Neural cell (in vitro differentiated cells): ENCODE results near the gene CCDC63.

Experiments used
- EP300 ChIP-seq: fragments of 450-650 bp; conservative IDR thresholded peaks from 2 replicates; pipeline ENCODE4 v1.6.1; 2014; ENCODE audit warnings: antibody characterized with exemption, mild to moderate bottlenecking, moderate library complexity; ENCODE audit not compliant: poor library complexity, severe bottlenecking
- RAD21 ChIP-seq: fragments of 450-650 bp; conservative IDR thresholded peaks from 2 replicates; pipeline ENCODE4 v1.6.1; 2014; ENCODE audit warnings: antibody characterized with exemption, mild to moderate bottlenecking, moderate library complexity
- SMC3 ChIP-seq: fragments of 450-650 bp; conservative IDR thresholded peaks from 2 replicates; pipeline ENCODE4 v1.6.1; 2014; ENCODE audit warnings: antibody characterized with exemption, mild to moderate bottlenecking, moderate library complexity; ENCODE audit not compliant: poor library complexity
- TF ChIP-seq, protein P1 (sequence below): fragments of 450-650 bp; IDR thresholded peaks from 2 replicates; pipeline ENCODE4 v1.5.1; 2014; ENCODE audit warnings: antibody characterized with exemption, mild to moderate bottlenecking, moderate library complexity; ENCODE audit not compliant: poor library complexity, severe bottlenecking

DNA sequence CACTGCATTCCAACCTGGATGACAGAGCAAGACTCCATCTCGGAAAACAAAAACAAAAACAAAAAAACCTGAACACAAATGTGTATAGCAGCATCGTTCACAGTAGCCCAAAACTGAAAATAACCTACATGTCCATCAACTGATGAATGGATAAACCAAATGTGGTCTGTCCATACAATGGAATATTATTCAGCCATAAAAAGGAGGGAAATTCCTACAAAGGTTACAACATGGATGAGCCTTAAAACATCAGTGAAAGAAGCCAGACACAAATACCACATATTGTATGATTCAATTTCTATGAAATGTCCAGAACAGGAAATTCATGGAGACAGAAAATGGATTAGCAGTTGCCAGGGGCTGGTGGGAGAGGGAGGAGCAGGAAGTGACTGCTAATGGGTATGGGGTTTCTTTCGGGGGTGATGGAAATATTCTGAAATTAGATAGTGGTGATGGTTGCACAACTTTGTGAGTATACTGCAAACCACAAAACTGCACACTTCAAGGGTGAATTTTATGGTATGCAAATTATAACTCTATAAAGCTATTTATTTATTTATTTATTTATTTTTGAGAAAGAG is 69.6 kb downstream of the CCDC63 start:
- no peak for TF ChIP-seq RAD21
- TF ChIP-seq, protein P1, sequence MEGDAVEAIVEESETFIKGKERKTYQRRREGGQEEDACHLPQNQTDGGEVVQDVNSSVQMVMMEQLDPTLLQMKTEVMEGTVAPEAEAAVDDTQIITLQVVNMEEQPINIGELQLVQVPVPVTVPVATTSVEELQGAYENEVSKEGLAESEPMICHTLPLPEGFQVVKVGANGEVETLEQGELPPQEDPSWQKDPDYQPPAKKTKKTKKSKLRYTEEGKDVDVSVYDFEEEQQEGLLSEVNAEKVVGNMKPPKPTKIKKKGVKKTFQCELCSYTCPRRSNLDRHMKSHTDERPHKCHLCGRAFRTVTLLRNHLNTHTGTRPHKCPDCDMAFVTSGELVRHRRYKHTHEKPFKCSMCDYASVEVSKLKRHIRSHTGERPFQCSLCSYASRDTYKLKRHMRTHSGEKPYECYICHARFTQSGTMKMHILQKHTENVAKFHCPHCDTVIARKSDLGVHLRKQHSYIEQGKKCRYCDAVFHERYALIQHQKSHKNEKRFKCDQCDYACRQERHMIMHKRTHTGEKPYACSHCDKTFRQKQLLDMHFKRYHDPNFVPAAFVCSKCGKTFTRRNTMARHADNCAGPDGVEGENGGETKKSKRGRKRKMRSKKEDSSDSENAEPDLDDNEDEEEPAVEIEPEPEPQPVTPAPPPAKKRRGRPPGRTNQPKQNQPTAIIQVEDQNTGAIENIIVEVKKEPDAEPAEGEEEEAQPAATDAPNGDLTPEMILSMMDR = no peak
- TF ChIP-seq EP300 = no peak
- TF ChIP-seq SMC3 = no peak
